ENCODE results near the gene KANSL1L.

- TF ChIP-seq, protein P1, sequence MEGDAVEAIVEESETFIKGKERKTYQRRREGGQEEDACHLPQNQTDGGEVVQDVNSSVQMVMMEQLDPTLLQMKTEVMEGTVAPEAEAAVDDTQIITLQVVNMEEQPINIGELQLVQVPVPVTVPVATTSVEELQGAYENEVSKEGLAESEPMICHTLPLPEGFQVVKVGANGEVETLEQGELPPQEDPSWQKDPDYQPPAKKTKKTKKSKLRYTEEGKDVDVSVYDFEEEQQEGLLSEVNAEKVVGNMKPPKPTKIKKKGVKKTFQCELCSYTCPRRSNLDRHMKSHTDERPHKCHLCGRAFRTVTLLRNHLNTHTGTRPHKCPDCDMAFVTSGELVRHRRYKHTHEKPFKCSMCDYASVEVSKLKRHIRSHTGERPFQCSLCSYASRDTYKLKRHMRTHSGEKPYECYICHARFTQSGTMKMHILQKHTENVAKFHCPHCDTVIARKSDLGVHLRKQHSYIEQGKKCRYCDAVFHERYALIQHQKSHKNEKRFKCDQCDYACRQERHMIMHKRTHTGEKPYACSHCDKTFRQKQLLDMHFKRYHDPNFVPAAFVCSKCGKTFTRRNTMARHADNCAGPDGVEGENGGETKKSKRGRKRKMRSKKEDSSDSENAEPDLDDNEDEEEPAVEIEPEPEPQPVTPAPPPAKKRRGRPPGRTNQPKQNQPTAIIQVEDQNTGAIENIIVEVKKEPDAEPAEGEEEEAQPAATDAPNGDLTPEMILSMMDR (conservative IDR thresholded peaks at IDR 0.05 in 1 of 2, IDR thresholded peaks at IDR 0.05 in 1 of 2; ENCODE audit: low read depth in 1 of 2, low read length in 2 of 2): no peak
- TF ChIP-seq EZH2 (IDR thresholded peaks at IDR 0.05; ENCODE audit: low read length, missing control alignments): no peak
Observed at GRCh38 chr2:210046851-210047500, 124.2 kb downstream of the KANSL1L start.

Data from fibroblast of lung (primary cell).